K562 (cell line): ENCODE measurements around the gene CDCA3. TPM values are rescaled to one million over a fixed set of nuclear protein-coding genes. Genes with fewer than 3 reads are reported as not detected.
A peak's percentile ranks its signal among the peaks of the same experiment; 100 is the strongest.

Source experiments
- ATF6 ChIP-seq: sonication (generic); formaldehyde crosslinking; IDR thresholded peaks from 2 replicates; pipeline ENCODE4 v1.4.0; 2020; ENCODE audit warnings: mild to moderate bottlenecking, missing genetic modification reagents
- FOS ChIP-seq: IDR thresholded peaks from 3 replicates; pipeline ENCODE4 v1.6.1; 2011; ENCODE audit not compliant: insufficient read length; ENCODE audit errors: extremely low read depth
- NR2C2 ChIP-seq, 2 experiments: fragments of 200-800 bp in 1 of 2; sonication (Bioruptor generic) in 1 of 2; sonication (generic) in 1 of 2; formaldehyde crosslinking in 1 of 2; IDR thresholded peaks; 2 replicates each; pipeline versions ENCODE4 v1.6.1 to v1.8.0; 2016 to 2022; ENCODE audit warnings: mild to moderate bottlenecking in 1 of 2, missing compliant biosample characterization in 1 of 2, missing genetic modification characterization in 1 of 2, missing genetic modification reagents in 1 of 2
- RBM25 ChIP-seq: fragments of 200-400 bp; formaldehyde crosslinking; IDR thresholded peaks from 2 replicates; pipeline ENCODE4 v1.6.1; 2018; ENCODE audit warnings: low read length, low read depth, moderate library complexity; ENCODE audit not compliant: severe bottlenecking
- RERE ChIP-seq: sonication (generic); formaldehyde crosslinking; IDR thresholded peaks from 2 replicates; pipeline ENCODE4 v1.8.0; 2023; ENCODE audit warnings: missing genetic modification reagents, mild to moderate bottlenecking, borderline replicate concordance
- REST ChIP-seq, 2 experiments: fragments of 450-650 bp; formaldehyde crosslinking in 1 of 2; IDR thresholded peaks; 2 replicates each; pipeline versions ENCODE4 v1.4.0 to v1.6.1; 2014 to 2020; ENCODE audit warnings: mild to moderate bottlenecking in 2 of 2, borderline replicate concordance in 1 of 2, low read depth in 1 of 2
- RNF2 ChIP-seq: sonication (generic); IDR thresholded peaks from 2 replicates; pipeline ENCODE4 v1.6.1; 2016
- TARDBP ChIP-seq: fragments of 450-650 bp; IDR thresholded peaks from 2 replicates; pipeline ENCODE4 v1.6.1; 2016
- ZBTB7A ChIP-seq: IDR thresholded peaks from 2 replicates; pipeline ENCODE4 v1.6.1; 2011; ENCODE audit warnings: low read depth, mild to moderate bottlenecking, low read length, moderate library complexity, borderline replicate concordance; ENCODE audit not compliant: control insufficient read depth
- polyA plus RNA-seq, 8 experiments: library from polyadenylated mRNA; depleted of rRNA in 4 of 8; stranded (reverse) in 5 of 8; unstranded in 3 of 8; fragments of >200 nt; fragmentation: Nextera tagmentation in 2 of 8; fragmentation: Illumina TruSeq in 1 of 8; extraction: Ambion mirVana in 2 of 8; extraction: Trizol in 1 of 8; gene quantifications; 2 replicates each; pipeline versions ENCODE4 v1.2.1 to v1.2.3, GENCODE V29; 2011 to 2014; ENCODE audit warnings: inconsistent platforms in 1 of 8, missing spikeins in 1 of 8
- total RNA-seq, 7 experiments: library from RNA; depleted of rRNA in 6 of 7; stranded (reverse); fragments of >200 nt in 6 of 7; fragmentation: Illumina TruSeq in 2 of 7; extraction: Trizol in 2 of 7; gene quantifications; 2 replicates each; pipeline versions ENCODE4 v1.2.1 to v1.2.3, GENCODE V29; 2011 to 2021; ENCODE audit warnings: low replicate concordance in 1 of 7

CDCA3 gene
- total and polyA plus RNA-seq, 9 of the 15 experiments (the other 6 are each of a cell fraction or from before 2014, with no cell fraction given), result 24.2 to 80.8 (median 55.1) TPM

GRCh38 chr12:6851153-6851920, at the start of gene CDCA3 (continued):
- TF ChIP-seq RBM25 (peak; percentile 97), FOS (peak; percentile 97), REST (IDR thresholded peaks at IDR 0.05; ENCODE audit: borderline replicate concordance) (no peak), REST (CRISPR knock-in tag; IDR thresholded peaks at IDR 0.05; ENCODE audit: low read depth) (no peak), RERE (CRISPR knock-in tag) (no peak), RNF2 (peak; percentile 61; the same call in 1 of the 2 replicates), ZBTB7A (peak; percentile 91), NR2C2 (CRISPR knock-in tag; IDR thresholded peaks at IDR 0.05) (peak; percentile 61; the same call in 1 of the 2 replicates), NR2C2 (tag; IDR thresholded peaks at IDR 0.05) (no peak), ATF6 (0 out of 2 replicates have a peak, but pooled peaks have one; percentile 63), TARDBP (no peak)
